Left lung (tissue), 10 donors: ENCODE measurements around the gene SIPA1L3. TPM values are rescaled to one million over a fixed set of nuclear protein-coding genes. Genes with fewer than 3 reads are reported as not detected.
"Not testable (repeated sequence)": the region's sequence is repeated elsewhere in the genome, so short reads cannot be mapped to it uniquely, and the experiment has no call there.

ENCODE experiments used
- ATAC-seq: fragments of 200-7000 bp; cut with Tn5 transposase; one replicate; pipeline ENCODE4 v1.9.1; 2020; ENCODE audit warnings: moderate library complexity
- DNase-seq, 4 donors: peaks; one replicate each; pipeline ENCODE4 v3.0.0-alpha.2; 2013 to 2020
- H3K27ac ChIP-seq, 2 donors: fragments of 200-600 bp; sonication (generic) in 1 of 2; one replicate each; pipeline versions ENCODE4 v1.5.0 to v1.8.0; 2020 to 2021
- H3K27me3 ChIP-seq, 2 donors: fragments of 200-600 bp; sonication (generic) in 1 of 2; one replicate each; pipeline versions ENCODE4 v1.5.0 to v1.8.0; 2020 to 2021
- H3K36me3 ChIP-seq, 2 donors: fragments of 200-600 bp; sonication (generic) in 1 of 2; one replicate each; pipeline versions ENCODE4 v1.5.0 to v1.8.0; 2020 to 2021
- H3K4me1 ChIP-seq, 2 donors: fragments of 200-600 bp; one replicate each; pipeline ENCODE4 v1.8.0; 2021
- H3K4me3 ChIP-seq, 2 donors: fragments of 200-600 bp; sonication (generic) in 1 of 2; one replicate each; pipeline versions ENCODE4 v1.5.0 to v1.8.0; 2020 to 2021; ENCODE audit warnings: mild to moderate bottlenecking in 1 of 2
- H3K9me3 ChIP-seq, 2 donors: fragments of 200-600 bp; sonication (generic) in 1 of 2; one replicate each; pipeline versions ENCODE4 v1.5.0 to v1.8.0; 2020 to 2021
- CTCF ChIP-seq, 2 donors: fragments of 200-600 bp; sonication (generic) in 1 of 2; IDR thresholded peaks; one replicate each; pipeline versions ENCODE4 v1.5.0 to v1.8.0; 2021; ENCODE audit warnings: antibody characterized with exemption in 2 of 2
- intact Hi-C, 2 donors: fragments of 100-400 bp; cut with DNase I; formaldehyde crosslinking; loops; one replicate each; pipeline versions ENCODE4 v1.11.2 to v1.14.2; 2022
- polyA plus RNA-seq, 6 donors: library from polyadenylated mRNA; unstranded; fragments of 120-200 nt; gene quantifications; one replicate each; pipeline ENCODE4 v1.2.1, GENCODE V29; 2013; ENCODE audit not compliant: insufficient read length in 6 of 6
- total RNA-seq, 2 donors: library from RNA; stranded (reverse); fragmentation: NEBNext Ultra II Directional; extraction: Animal tissue kit (Norgen Biotek cat#: 25700); gene quantifications; one replicate each; pipeline ENCODE4 v1.2.1, GENCODE V29; 2021
- donor health status: DM: no; HTN: yes; CAD: no.
- donor health status: DM: no; HTN: no; CAD: no.

Gene SIPA1L3
- total and polyA plus RNA-seq, 8 donors: 22.7 to 59.0 (median 27.4) TPM

DNA sequence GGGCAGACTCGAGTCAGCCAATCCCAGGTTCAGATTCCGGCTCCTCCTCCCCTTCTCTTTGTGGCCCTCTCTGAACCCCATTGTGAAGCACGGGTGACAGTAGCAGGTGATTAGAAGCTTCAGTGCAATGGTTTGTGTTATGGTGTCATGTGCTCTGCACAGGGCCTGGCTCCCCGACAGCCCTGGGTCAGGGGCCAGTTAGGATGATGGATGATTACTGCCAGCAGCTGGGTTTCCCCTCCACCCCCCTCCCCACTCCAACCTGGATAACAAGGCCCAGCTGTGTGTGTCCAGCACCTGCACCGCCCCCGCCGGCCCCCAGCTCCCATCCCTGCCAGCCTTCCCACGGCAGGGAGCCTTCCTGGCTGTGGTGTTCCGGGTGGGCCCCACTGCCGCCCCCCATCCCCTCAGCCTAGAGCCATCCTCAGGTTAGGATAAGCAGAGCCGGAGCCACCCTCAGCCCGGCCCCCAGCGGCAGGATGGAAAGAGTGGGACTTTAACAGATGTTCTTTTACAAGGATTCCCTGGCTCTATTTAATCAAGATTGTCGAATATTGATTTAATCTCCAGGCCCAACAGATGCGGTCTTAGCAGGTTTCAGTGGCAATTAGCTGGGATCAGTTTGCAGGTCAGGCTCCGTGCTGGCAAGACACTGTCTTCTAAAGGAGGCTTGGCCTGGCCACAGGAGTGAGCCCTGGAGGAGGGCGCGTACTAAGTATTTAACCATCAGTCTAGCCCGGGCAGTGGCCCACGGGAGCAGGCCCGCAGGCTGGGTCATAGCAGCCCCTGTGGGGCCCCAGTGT is 156.2 kb downstream of the SIPA1L3 start:
- Histone ChIP-seq H3K9me3 (no peaks in the 10 kb centered on the region), H3K36me3 (no peaks in the 10 kb centered on the region), H3K27ac (no peak overlapping the region), H3K27me3 (no peaks in the 10 kb centered on the region), H3K4me3 (no peak overlapping the region), H3K4me1 (peaks cover 0 to 22% of the 10 kb centered on the region in 2 donors)
- intact Hi-C loops: no loop called here
- peak in 1 of 4 donors; percentile 70 for DNase-seq
- ATAC-seq: no peak
- no peak for TF ChIP-seq CTCF (IDR thresholded peaks at IDR 0.05)

DNA sequence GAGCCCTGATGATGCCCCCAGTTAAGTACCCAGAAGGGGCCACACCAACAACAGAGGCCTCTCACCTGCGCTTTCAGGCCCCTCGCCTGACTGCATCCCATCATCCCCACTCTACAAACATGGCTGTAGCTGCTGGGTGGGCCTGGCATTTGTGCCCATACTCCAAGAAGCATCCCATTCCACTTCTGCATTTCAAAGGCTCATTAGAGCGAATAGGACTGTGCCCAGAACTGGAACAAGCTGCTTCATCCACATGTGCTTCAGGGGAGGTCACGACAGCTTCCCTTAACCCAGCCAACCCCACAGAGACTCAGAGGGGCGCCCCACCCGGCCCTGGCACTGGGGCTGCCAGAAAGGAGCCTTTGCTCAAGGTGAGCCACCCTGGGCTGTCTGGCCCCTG is 156.9 kb downstream of the SIPA1L3 start:
- Histone ChIP-seq H3K9me3 (no peaks in the 10 kb centered on the region), H3K4me3 (no peak overlapping the region), H3K27me3 (no peaks in the 10 kb centered on the region), H3K36me3 (no peaks in the 10 kb centered on the region), H3K4me1 (peaks cover 0 to 15% of the 10 kb centered on the region in 2 donors), H3K27ac (no peak overlapping the region)
- no peak for TF ChIP-seq CTCF (IDR thresholded peaks at IDR 0.05)
- DNase-seq (peak in 1 of 4 donors; percentile 43), ATAC-seq (no peak)
- intact Hi-C loops: no loop called here

GRCh38 chr19:38064661-38065425 is 157.8 kb downstream of the SIPA1L3 start:
- H3K4me1 ChIP-seq: peaks cover 0 to 6% of the 10 kb centered on the region in 2 donors
- no peaks in the 10 kb centered on the region for H3K9me3 ChIP-seq
- intact Hi-C loops: no loop called here
- H3K4me3 ChIP-seq: no peak overlapping the region
- no peaks in the 10 kb centered on the region for H3K36me3 ChIP-seq
- TF ChIP-seq CTCF (IDR thresholded peaks at IDR 0.05): no peak
- DNase-seq: no peak
- H3K27me3 ChIP-seq: no peaks in the 10 kb centered on the region
- no peak overlapping the region for H3K27ac ChIP-seq
- ATAC-seq: no peak

- H3K4me3 ChIP-seq, H3K36me3 ChIP-seq, DNase-seq, ATAC-seq, H3K27ac ChIP-seq, intact Hi-C loops, H3K27me3 ChIP-seq, H3K9me3 ChIP-seq, H3K4me1 ChIP-seq: not testable (repeated sequence)
These were observed 158.8 kb downstream of the SIPA1L3 start for GRCh38 chr19:38065775-38066174.

DNA sequence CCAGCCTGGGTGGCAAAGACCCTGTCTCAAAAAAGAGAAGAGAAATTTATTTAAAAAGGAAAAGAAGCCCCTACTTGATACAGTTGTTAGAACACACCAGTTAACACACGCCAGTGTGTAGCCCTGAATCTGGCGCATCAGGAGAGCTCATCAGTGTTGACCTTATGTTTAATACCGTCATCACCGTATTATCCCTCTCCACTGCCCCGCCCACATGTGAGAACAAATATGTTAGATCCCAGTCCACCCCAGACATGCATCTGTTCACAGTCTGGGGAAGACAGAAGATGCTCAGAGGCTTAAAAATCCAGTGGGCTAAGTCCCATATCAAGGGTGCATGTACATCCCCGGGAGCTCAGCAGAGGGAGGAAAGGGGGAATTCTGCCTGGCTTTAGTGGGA is 161.8 kb downstream of the SIPA1L3 start:
- H3K36me3 ChIP-seq: no peaks in the 10 kb centered on the region
- H3K9me3 ChIP-seq: no peaks in the 10 kb centered on the region
- no peak overlapping the region for H3K27ac ChIP-seq
- H3K27me3 ChIP-seq: no peaks in the 10 kb centered on the region
- DNase-seq (no peak), ATAC-seq (no peak)
- TF ChIP-seq CTCF (IDR thresholded peaks at IDR 0.05): no peak
- intact Hi-C loops: no loop called here
- no peak overlapping the region for H3K4me3 ChIP-seq
- peaks cover 0 to 6% of the 10 kb centered on the region in 2 donors for H3K4me1 ChIP-seq
